Epithelial cell of proximal tubule (primary cell): ENCODE measurements around the gene SLC25A23. TPM values are rescaled to one million over a fixed set of nuclear protein-coding genes. Genes with fewer than 3 reads are reported as not detected.
"Not testable (repeated sequence)": the region's sequence is repeated elsewhere in the genome, so short reads cannot be mapped to it uniquely, and the experiment has no call there.

Experiments used
- DNase-seq: peaks from one replicate; pipeline ENCODE4 v3.0.0-alpha.2; 2011; ENCODE audit warnings: low read depth
- H3K4me3 ChIP-seq: 2 replicates; pipeline ENCODE4 v1.5.1; 2011; ENCODE audit warnings: low read depth, mild to moderate bottlenecking, low read length
- CTCF ChIP-seq: conservative IDR thresholded peaks from 2 replicates; pipeline ENCODE4 v1.5.1; 2012; ENCODE audit warnings: low read depth, mild to moderate bottlenecking, low read length
- total RNA-seq: library from RNA; depleted of rRNA; stranded (reverse); fragments of >200 nt; gene quantifications from 2 replicates; pipeline ENCODE4 v1.2.3, GENCODE V29; 2015

SLC25A23 gene
- total RNA-seq, 1 donor from 2014 or later, result 34.1 TPM

- TF ChIP-seq CTCF, result no peak
- DNase-seq, result no peak
- no peak overlapping the region for H3K4me3 ChIP-seq
Measured at GRCh38 chr19:6406401-6406800, 53.2 kb downstream of the SLC25A23 start.

GRCh38 chr19:6402837-6403608, 56.6 kb downstream of the SLC25A23 start:
- no peak for TF ChIP-seq CTCF
- H3K4me3 ChIP-seq, result no peak overlapping the region
- no peak for DNase-seq

GRCh38 chr19:6402058-6402457, 57.5 kb downstream of the SLC25A23 start:
- H3K4me3 ChIP-seq, result no peak overlapping the region
- no peak for DNase-seq
- no peak for TF ChIP-seq CTCF

GRCh38 chr19:6400062-6400944, 59.3 kb downstream of the SLC25A23 start:
- not testable (repeated sequence) for DNase-seq, H3K4me3 ChIP-seq

- TF ChIP-seq CTCF, result no peak
- H3K4me3 ChIP-seq, result no peak overlapping the region
- DNase-seq, result no peak
Measured at GRCh38 chr19:6396305-6396704, 63.3 kb downstream of the SLC25A23 start.

- H3K4me3 ChIP-seq, result no peak overlapping the region
- DNase-seq, result no peak
- TF ChIP-seq CTCF, result no peak
Measured at GRCh38 chr19:6394831-6395230, 64.8 kb downstream of the SLC25A23 start.

- no peak for TF ChIP-seq CTCF
- DNase-seq, result no peak
- H3K4me3 ChIP-seq, result peak overlapping the region; percentile 67
Measured at GRCh38 chr19:6393983-6394412, 65.6 kb downstream of the SLC25A23 start.
